Measurements from ENCODE around the gene IL25. TPM values are rescaled to one million over a fixed set of nuclear protein-coding genes. Genes with fewer than 3 reads are reported as not detected.
"Not testable (repeated sequence)": the region's sequence is repeated elsewhere in the genome, so short reads cannot be mapped to it uniquely, and the experiment has no call there.

The IL25 gene
- total RNA-seq, 1 donor from 2014 or later, result not detected

DNA sequence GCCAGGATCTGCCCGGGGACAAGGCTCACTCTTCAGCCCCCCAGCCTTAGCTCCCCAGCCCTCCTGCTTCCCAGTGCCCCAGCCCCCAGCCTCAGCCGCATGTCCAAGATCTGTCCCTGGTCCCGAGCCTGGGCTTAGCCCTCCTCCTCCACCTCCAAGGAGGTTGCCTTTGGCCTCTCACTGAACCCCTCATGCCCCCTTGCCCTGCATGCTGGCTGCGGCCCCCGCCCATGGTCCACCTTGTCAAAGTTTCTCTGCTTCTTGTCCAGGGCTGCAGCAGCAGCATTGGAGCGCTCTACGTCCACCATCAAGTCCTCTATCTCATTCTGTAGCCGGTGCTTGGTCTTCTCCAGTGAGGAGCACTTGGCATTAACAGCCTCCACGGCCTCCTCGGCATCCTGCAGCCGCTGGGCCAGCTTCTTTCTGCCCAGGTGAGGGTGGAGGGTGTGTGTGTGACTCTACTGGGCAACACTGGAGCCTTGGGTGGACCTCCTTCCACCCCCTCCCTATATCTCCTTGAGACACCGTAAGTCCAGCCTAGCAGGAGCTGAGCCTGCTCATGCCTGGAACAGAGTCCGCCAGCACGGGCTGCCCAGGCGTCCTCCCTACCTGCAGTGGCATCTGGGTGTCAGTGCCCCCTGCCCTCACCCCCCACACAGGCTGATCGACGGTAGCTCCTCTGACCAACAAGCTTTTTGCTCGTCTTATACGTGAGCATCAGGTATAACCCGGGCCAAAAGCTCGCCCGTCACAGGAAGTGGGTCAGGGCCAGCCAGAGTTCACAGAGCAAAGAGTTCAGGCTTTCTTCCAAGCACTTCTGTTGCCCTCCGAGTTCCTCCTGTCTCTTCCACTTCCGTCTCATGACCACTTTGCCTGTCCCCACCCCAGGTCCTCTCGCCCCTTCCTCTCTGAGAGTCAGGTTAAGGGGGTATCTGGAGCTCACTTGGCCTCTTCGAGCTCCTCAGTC is 15.6 kb downstream of the IL25 start:
- intact Hi-C loops (cut with micrococcal nuclease), result no loop called here

DNA sequence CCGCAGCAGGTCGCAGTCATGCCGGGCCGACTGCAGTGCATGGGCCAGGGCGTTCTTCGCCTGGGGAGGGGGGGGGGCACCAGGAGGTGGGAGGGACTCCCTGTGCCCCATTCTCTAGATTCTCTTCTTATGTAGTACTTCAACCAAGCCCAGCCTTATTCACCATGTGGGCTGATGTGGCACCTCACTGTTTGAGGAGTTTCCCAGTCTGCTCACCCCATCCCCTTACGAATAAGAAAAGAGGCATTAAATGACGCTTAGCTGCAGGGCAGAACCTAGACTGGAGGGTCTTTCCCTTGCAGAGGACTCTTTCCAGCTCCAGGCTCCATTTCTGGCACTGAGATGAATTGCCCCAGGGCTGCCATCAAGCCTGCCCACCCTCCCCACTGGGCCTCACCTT is 16.4 kb downstream of the IL25 start:
- intact Hi-C loops (cut with micrococcal nuclease), result no loop called here

DNA sequence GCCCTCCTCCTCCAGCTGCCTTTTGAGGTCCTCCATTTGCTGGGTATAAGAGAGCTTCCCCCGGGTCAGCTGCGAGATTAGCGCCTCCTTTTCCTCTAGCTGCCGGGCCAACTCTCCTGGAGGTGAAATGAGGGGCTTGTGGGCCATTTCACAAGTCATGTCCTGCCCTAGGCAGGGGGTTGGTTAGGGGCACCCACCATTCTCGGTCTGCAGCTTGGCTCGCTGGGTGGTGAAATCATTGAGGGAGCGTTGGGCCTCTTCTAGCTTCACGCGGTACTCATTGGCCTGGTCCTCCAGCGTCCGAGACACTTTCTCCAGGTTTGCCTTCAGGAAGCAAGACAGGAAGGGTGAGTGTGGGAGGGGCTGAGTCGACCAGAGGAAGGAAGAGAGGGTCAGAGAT is 16.8 kb downstream of the IL25 start:
- intact Hi-C loops (cut with micrococcal nuclease), result no loop called here

DNA sequence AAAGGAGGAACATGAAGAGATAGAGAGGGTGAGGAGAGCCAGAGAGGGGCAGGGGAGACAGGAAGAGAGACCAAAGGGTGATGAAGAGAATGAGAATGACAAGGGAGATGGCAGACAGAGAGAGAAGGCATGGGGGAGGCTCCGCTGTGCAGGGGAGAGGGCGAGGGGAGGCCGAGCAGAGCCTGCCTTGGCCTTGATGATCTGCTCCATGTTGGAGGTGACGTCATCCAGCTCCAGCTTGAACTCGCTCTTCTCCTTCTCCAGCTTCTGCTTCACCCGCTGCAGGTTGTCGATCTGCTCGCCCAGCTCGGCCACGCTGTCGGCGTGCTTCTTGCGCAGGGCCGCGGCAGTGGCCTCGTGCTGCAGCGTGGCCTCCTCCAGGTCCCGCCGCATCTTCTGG is 17.3 kb downstream of the IL25 start:
- intact Hi-C loops (cut with micrococcal nuclease), result not testable (repeated sequence)

DNA sequence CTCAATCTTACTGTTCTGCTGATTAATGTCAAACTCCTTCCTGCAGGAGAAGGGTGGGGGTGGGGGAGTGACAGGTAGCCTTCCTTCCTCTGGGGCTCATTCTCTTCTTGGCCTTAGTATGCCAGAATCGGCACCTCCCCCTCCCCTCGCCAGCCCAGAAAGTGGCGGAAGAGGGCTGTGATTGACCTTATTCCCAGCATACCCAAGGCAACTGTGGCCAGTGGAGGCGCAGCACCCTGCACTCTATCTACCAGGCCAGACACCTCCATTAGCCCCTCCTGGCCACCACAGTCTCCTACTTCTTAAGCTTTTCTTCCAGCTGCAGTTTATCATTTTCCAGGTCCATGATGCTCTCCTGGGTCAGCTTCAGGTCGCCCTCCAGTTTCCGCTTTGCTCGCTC is 20.0 kb downstream of the IL25 start:
- intact Hi-C loops (cut with micrococcal nuclease), result no loop called here

- intact Hi-C loops (cut with micrococcal nuclease), result no loop called here
Observed at GRCh38 chr14:23396126-23396525, 23.5 kb downstream of the IL25 start.

- intact Hi-C loops (cut with micrococcal nuclease), result no loop called here
Observed at GRCh38 chr14:23396781-23397407, 24.3 kb downstream of the IL25 start.

DNA sequence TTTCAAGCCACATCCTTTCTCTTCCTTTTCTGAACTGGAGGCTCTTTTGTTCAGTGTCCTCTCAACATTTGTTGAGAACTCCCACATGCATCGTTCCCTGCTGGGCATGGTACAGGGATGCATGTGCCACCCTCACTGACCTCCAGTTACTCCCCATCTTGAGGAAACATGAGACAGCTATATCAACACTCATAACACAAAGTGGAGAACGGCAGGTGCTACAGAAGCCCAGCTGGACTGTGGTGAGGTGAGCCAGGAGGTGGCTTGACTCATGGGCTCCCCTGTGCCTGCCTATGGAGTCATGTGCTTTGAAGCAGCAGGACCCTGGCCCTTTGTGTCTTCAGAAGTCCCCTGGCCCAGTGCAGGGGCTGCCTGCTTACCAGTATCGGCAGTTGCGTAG is 25.7 kb downstream of the IL25 start:
- intact Hi-C loops (cut with micrococcal nuclease), result no loop called here

- intact Hi-C loops (cut with micrococcal nuclease), result no loop called here
Observed at GRCh38 chr14:23399136-23399535, 26.5 kb downstream of the IL25 start.

DNA sequence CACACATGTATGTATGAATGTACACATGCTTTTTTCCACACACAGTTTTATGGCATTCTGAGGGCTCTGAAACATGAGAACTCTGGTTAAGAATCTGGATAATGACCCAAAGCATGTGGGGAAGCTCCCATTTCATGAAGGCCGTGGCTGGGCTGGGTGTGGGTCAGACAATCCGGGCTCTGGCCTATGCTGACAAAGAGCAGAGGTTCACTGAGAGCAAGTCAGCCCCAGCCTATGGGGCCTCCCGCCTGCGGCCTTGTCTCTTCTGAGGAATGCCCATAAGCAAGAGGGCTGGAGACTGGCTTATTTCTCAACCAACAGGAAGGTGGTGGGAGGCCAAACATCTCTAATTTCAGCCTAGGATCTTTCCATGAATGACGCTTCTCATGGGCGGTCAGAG is 27.0 kb downstream of the IL25 start:
- intact Hi-C loops (cut with micrococcal nuclease), result no loop called here

- intact Hi-C loops (cut with micrococcal nuclease), result not testable (repeated sequence)
Observed at GRCh38 chr14:23400496-23401149, 28.0 kb downstream of the IL25 start.

GRCh38 chr14:23401291-23401690 is 28.7 kb downstream of the IL25 start:
- intact Hi-C loops (cut with micrococcal nuclease), result no loop called here

DNA sequence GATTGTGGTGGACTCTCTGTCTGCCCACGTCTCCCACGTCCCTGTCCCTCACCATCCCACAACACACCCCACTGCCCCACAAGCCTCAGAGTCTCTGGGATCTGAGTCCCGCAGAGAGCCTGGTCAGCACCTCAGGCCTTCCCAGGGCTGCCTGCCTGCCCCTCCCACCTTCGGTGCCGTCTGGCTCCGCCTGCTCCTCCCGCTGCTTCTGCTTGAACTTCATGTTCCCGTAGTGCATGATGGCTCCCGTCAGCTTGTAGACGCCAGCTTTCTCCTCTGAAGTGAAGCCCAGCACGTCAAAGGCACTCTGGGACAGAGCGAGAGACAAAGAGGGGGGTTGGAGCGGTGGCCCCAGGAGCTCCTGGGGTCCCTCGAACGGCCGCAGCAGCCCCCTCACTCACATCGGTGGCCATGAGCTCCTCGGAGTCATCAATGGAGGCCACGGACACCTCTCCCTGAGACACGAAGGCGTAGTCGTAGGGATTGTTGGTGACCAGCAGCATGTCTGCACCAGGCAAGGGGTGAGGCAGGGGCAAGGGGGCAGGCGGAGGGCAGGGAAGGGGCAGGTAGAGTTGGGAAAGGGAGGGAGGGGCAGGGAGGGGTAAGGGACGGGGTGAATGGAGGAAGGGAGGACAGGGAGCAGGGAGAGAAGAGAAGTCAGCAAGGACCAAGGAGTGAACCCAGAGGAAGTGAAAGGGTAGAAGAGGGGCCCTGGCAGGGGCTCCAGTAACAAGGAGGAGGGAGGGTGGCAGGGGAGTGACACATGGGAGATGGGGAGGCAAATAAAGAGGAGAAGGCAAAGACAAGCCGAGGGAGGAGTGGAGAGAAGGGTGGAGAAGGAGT is 29.9 kb downstream of the IL25 start:
- intact Hi-C loops (cut with micrococcal nuclease), result no loop called here

DNA sequence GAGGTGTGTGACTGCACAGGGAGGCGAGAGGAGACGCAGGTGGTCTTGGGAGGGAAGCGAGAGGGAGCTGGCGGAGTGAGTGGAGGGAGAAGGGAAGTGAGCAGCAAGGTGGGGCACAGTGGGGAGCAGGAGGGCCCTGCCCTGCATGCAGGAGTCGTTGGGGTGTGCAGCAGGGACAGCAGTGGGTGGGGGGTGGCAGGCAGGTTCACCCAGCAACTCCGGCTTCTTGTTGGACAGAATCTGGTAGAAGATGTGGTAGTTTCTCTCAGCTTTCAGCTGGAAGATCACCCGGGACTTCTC is 30.5 kb downstream of the IL25 start:
- intact Hi-C loops (cut with micrococcal nuclease), result no loop called here

DNA sequence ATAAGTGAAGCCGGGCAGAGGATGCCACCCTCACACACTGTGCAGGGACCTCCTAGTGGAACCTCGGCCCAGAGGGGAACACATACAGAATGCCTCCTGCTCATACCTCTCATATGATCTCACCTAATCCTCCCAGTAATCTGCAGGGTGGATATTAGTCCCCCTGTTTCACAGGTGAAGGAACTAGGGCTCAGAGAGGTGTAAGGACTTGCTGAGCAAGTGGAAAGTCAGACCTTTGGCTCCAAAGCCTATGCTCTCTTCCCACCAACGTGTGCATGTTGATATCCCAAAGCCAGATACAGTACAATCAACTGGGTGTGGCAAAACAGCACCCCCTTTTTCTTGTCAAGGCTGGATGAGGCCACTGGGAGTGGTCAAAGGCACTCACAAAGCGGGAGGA is 31.3 kb downstream of the IL25 start:
- intact Hi-C loops (cut with micrococcal nuclease), result no loop called here

- intact Hi-C loops (cut with micrococcal nuclease), result no loop called here
Observed at GRCh38 chr14:23404331-23404900, 31.8 kb downstream of the IL25 start.

DNA sequence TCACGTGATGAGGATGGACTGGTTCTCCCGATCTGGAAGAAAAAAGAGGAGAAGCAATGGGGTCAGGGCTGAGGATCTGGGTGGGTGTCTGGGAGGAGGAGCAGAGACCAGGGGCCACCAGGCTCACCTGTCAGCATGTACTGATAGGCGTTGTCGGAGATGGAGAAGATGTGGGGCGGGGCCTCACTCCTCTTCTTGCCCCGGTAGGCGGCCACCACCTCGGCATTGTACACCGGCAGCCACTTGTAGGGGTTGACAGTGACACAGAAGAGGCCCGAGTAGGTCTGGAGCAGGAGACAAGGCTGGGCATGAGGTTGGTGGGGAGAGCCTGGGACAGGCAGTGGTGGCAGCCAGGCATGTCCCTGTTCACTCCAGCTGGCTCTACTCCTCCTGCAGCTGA is 32.5 kb downstream of the IL25 start:
- intact Hi-C loops (cut with micrococcal nuclease), result no loop called here

DNA sequence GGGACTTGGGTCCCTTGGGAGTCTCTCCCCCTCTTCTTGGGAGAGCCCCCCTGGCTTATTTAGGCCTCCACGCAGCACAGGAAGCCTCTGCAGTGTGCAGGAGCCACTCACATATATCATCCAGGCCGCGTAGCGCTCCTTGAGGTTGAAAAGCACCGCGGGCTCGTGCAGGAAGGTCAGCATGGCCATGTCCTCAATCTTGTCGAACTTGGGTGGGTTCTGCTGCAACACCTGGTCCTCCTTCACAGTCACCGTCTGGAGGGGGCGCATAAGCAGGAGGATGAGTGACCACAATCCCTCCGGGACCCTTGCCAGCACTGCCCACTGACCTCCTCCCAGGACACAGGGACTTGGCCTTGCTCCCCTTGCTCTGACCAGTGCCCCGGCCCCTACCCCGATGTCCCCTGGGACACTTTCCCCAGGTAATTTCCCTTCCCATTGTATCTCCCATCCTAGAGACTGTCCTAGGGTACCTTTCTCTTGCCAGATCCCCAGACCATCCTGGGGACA is 33.0 kb downstream of the IL25 start:
- intact Hi-C loops (cut with micrococcal nuclease), result no loop called here

DNA sequence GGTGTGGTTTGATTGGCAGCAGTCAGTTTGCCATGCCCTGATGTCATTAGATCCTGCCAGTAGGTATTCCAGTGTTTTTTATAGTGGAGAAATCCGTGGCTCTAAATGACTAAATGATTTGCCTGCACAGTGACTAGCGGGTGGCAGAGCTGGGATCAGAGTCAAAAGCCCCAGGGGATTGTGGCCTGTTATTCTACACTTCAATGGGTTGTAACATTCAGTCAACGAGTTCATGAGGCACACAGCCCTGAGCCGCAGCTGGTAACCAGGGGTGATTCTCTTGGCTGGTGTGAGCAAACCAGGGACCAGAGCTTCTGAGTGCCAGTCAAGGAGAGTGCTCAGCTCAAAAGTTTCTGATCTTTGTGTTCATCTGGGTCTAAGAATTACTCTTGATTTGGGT is 33.6 kb downstream of the IL25 start:
- intact Hi-C loops (cut with micrococcal nuclease), result no loop called here

- intact Hi-C loops (cut with micrococcal nuclease), result no loop called here
Observed at GRCh38 chr14:23406725-23407355, 34.2 kb downstream of the IL25 start.

All from T-helper 1 cell treated with Interleukin-12 subunit alpha and Interleukin-12 subunit beta and Interleukin-4 antibody, amounts not matched to agents 30 ng/mL and 1 ng/mL, for 36 hours (primary cell).